ENCODE data around the gene LDLRAD4. TPM values are rescaled to one million over a fixed set of nuclear protein-coding genes. Genes with fewer than 3 reads are reported as not detected.

LDLRAD4 gene
- total RNA-seq, 2 donors from 2014 or later: 33.1 to 41.2 TPM

DNA sequence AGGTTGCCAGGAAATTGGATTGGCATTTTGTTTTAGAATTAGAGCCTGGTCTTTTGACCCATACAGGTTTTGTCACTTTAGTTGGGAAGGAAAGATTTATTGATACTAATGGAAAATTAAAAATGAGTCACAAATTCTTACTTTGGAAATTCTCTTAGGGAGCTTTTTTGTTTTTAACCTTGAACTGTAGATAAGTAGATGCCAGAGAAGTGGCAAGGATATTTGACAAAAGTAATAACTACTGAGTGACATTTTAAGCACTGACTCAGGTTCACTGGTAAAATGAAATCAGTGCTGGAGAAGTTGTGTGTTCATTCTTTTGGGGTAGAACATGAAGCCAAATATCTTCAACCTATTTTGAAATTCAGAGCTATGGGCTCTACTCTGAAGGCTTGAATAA is 56.5 kb downstream of the LDLRAD4 start:
- H3K9me3 ChIP-seq: no peaks in the 10 kb centered on the region
- DNase-seq (ENCODE audit: low spot score): no peak
- H3K27ac ChIP-seq: no peak overlapping the region
- no peaks in the 10 kb centered on the region for H3K36me3 ChIP-seq
- H3K4me3 ChIP-seq: no peak overlapping the region
- peaks cover 0 to 71% of the 10 kb centered on the region in 2 donors for H3K4me1 ChIP-seq
- TF ChIP-seq, protein P1, sequence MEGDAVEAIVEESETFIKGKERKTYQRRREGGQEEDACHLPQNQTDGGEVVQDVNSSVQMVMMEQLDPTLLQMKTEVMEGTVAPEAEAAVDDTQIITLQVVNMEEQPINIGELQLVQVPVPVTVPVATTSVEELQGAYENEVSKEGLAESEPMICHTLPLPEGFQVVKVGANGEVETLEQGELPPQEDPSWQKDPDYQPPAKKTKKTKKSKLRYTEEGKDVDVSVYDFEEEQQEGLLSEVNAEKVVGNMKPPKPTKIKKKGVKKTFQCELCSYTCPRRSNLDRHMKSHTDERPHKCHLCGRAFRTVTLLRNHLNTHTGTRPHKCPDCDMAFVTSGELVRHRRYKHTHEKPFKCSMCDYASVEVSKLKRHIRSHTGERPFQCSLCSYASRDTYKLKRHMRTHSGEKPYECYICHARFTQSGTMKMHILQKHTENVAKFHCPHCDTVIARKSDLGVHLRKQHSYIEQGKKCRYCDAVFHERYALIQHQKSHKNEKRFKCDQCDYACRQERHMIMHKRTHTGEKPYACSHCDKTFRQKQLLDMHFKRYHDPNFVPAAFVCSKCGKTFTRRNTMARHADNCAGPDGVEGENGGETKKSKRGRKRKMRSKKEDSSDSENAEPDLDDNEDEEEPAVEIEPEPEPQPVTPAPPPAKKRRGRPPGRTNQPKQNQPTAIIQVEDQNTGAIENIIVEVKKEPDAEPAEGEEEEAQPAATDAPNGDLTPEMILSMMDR (IDR thresholded peaks at IDR 0.05): no peak
- H3K27me3 ChIP-seq: no peaks in the 10 kb centered on the region

DNA sequence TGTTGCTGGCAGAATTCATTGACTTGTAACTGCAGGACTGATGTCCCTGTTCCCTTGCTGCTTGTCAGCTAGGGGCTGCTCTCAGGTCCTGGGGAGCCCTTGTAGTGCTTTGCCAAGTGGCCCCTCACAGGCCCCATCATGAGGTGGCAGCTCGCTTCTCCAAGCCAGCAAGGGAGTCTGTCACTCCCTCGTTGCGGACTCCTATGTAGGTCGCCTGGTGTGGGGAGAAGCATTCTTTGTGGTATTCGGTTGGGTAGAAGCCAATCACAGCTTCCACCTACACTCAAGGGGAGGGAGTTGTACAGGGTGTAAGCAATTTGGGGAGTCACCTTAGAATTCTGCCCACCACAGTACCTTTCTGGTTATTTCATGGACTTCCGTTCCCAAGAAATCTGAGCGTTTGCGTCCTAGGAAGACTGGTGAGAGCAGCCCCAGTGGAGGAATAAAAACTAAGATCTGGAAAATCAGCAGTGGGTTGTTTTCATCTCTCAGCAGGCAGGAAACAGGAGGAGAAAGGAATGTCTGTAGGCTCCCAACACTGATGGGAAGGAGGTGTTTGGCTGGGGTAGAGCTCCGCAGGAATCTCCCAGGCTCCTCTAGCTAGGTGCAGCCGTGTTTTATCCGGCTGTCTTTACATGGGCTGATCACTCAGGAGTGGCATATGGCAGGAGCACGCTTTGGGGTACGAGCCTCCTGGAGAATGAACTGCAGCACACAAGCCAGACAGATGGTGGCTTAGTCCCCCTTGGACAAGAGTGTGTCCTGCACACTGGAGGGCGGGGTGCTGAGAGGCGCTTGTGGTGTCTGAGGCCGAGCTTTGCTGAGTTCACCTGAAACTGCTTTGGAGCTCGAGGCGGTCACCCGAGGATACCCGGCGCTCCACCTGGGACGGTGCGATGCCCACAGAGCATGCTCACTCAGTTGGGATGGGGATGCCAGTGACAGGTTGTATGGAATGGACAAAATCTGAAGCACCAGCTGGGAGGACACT is 58.3 kb downstream of the LDLRAD4 start:
- Histone ChIP-seq H3K27me3 (no peaks in the 10 kb centered on the region), H3K4me1 (peaks cover 0 to 70% of the 10 kb centered on the region in 2 donors), H3K9me3 (no peaks in the 10 kb centered on the region), H3K36me3 (no peaks in the 10 kb centered on the region), H3K27ac (peak overlapping the region; percentile 24), H3K4me3 (no peak overlapping the region)
- no peak for DNase-seq (ENCODE audit: low spot score)
- TF ChIP-seq, protein P1 (IDR thresholded peaks at IDR 0.05): no peak

DNA sequence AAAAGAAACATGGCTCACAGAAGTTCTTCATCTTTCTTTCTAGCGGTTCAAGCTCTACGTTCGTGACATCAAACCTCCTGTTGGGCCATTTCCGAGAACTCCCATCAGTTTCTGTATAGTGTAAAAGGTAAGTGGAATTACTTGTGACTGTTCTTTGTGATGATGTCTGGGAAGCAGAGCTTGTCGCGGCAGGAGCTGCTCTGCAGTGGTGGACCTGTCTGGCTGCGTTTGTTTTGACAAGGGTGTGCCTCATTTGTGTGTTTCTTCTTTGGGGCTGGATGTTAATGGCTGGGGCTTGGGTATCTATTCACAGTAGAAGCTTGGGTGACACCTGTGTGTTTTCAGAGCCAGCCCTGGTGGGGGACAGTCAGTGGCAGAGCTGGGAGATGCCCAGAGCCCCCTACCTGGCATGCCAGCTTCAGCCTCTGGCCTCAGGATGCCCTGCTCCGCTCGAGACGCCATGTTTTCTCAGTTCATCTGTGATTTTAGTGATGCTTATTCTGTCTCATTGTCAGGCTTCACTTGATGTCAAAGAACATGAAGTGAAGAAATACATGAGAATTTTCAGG is 59.6 kb downstream of the LDLRAD4 start:
- Histone ChIP-seq H3K36me3 (no peaks in the 10 kb centered on the region), H3K9me3 (no peaks in the 10 kb centered on the region), H3K27ac (no peak overlapping the region), H3K27me3 (no peaks in the 10 kb centered on the region), H3K4me3 (no peak overlapping the region), H3K4me1 (peaks cover 0 to 57% of the 10 kb centered on the region in 2 donors)
- no peak for DNase-seq (ENCODE audit: low spot score)
- TF ChIP-seq, protein P1 (IDR thresholded peaks at IDR 0.05): no peak

DNA sequence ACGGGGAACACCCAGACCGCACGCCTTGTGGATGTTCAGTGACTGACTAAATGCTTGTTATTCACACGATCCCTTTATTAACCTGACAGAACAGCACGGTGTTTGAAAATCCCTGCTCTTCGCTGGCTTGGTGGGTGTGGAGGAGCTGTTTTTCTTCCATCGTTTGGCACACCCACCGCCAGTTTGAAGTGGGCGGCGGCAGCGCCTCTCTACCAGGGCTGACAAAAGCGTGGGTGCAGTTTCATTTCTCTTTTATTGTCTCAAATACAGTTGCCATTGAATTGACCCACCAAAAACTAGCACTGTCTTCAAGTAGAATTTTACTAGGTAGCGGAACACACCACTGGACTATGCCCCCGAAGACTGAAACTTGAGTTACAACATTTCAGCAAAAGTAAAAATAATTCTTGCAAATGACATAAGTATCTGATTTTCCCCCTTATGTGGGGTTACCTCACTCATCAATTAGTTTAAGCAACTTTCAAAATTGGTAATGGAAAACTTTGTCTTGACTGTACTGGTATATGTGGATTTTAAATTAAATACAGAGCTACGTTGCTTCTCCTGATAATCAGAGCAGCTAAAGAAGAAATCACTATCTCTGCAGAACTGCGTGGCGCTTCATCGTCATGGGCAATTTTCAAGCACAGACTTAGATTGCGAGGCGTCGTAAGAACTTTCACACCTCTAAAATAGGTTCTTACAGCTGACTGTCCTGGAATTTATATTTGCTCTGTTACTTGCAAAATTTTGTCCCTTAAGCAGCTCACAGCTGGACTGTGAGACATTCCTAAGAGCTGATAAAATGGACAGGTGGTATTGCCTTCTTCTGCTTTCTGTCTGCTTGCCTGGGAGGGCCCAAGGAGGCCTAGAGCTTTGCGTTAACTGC is 60.9 kb downstream of the LDLRAD4 start:
- TF ChIP-seq, protein P1 (IDR thresholded peaks at IDR 0.05): no peak
- H3K4me1 ChIP-seq: peaks cover 0 to 51% of the 10 kb centered on the region in 2 donors

DNA sequence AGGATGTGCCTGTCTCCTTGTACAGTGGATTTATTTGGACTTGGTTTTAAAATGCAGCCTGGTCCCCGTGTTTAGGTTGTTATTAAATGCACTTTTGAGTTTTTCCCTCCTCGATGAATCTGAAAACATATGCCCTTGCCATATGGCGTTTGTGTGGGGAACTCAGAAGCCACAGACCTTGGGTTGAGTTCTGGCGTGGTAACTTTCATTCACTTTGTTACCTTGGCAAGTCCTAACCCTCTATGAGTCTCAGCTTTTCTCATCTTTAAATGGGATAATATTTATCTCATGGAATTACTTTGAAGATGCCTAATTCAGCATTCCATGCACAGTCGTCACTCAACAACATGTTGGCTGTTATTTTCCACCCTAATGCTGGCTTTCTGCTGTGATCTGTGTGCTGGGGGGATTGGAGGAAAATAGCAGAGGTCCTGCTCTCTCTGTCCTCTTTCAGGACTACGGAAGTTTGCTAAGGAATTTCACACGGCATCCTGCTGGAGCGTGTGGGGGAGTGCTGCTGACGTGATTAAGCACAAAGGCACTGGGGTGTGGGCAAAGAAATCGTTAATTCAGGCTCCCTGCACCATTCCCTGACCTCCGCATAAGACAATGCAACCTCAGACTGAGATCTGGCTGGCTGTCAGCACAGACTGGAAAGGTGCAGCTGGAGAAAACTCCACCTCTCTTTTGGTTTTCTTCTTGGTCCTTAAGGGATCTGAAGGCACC is 61.7 kb downstream of the LDLRAD4 start:
- peak overlapping the region in 1 of 2 donors; percentile 61 for H3K27ac ChIP-seq
- no peak for DNase-seq (ENCODE audit: low spot score)
- TF ChIP-seq, protein P1 (IDR thresholded peaks at IDR 0.05): no peak
- no peaks in the 10 kb centered on the region for H3K9me3 ChIP-seq
- H3K4me3 ChIP-seq: no peak overlapping the region
- no peaks in the 10 kb centered on the region for H3K27me3 ChIP-seq
- H3K4me1 ChIP-seq: peaks cover 0 to 53% of the 10 kb centered on the region in 2 donors
- H3K36me3 ChIP-seq: no peaks in the 10 kb centered on the region

More for the DNA sequence above, 60.9 kb downstream of the LDLRAD4 start:
- Histone ChIP-seq H3K4me3 (no peak overlapping the region), H3K9me3 (no peaks in the 10 kb centered on the region), H3K27ac (peak overlapping the region; percentile 9 to 61), H3K36me3 (no peaks in the 10 kb centered on the region), H3K27me3 (no peaks in the 10 kb centered on the region)
- no peak for DNase-seq (ENCODE audit: low spot score)
